UCSD-AML1 (cell line): ENCODE data around the gene KIAA0232.
"Not testable (repeated sequence)": the region's sequence is repeated elsewhere in the genome, so short reads cannot be mapped to it uniquely, and the experiment has no call there.

ENCODE experiments used
- DNase-seq: peaks from one replicate; lab custom pipeline; 2025; ENCODE audit not compliant: unreplicated experiment; lab: John Stamatoyannopoulos, UW

Gene KIAA0232

DNA sequence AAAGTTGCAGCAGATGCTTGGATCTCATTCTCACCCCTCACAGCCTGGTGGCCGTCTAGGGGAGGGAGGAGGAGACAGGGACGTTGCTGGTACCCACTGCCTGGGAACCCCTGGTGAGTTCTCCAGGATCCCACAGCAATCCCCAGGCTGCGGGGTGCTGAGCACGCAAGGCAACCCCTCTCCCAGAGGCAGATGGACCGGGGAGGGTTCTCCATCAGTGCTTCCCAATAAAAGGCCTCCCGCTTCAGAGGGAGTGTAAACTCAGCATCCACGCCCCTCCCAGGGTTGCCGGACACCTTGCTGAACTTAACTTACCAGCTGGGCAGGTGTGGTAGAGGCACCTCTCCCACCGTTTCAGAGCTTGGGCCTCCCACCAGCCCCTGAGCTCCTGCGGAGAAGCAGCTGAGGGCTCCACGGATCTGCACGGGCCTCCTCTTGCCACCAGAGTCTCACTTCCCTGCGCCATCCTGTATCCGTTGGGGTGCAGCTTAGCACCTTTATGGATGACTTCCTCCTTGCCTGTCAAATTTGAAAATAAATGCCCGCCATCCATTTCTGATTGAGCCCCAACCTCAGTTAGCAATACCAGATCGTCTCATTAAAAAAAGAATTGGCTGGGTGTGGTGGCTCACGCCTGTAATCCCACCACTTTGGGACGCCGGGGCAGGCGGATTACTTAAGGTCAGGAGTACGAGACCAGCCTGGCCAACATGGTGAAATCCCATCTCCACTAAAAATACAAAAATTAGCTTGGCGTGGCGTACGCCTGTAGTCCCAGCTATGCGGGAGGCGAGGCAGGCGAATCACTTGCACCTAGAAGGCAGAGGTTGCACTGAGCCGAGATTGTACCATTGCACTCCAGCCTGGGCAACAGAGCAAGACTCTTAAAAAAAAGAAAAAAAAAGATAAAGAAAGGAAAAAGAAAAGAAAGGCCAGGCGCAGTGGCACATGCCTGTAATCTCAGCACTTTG lies 112.3 kb downstream of the KIAA0232 start:
- no peak for DNase-seq

DNA sequence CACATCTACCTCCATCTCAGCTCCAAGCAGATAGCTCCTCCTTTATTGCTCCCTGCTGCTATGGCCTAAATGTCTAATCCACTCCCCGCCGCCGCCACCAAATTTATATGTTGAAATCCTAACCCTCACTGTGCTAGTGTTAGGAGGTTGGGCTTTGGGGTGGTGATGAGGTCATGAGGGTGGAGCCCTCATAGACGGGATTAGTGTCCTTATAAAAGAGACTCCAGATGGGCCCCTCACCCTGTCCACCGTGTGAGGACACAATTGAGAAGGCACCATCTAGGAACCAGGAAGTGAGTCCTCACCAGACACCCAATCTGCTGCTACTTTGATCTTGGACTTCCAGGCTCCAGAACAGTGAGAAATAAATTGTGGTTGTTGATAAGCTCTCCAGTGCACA lies 113.5 kb downstream of the KIAA0232 start:
- no peak for DNase-seq

DNA sequence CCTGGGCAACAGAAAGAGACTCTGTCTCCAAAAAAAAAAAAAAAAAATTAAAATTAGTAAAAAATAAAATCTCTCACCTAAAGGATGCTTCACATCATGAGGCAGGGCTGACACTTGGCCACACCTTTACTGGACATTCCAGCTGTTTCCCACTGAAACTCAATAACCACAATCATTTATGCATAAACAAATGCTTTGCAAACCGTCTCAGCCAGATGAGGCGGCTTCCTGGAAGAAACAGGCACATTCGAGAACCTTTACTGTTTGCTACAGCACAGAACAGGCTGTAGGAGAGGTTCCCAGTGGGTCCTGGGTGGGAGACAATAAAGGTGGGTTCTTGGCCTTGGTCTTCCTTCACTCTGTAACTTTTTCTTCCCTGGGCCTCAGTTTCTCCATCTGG lies 116.2 kb downstream of the KIAA0232 start:
- DNase-seq: no peak

GRCh38 chr4:6900181-6900812 lies 117.8 kb downstream of the KIAA0232 start:
- DNase-seq: no peak

DNA sequence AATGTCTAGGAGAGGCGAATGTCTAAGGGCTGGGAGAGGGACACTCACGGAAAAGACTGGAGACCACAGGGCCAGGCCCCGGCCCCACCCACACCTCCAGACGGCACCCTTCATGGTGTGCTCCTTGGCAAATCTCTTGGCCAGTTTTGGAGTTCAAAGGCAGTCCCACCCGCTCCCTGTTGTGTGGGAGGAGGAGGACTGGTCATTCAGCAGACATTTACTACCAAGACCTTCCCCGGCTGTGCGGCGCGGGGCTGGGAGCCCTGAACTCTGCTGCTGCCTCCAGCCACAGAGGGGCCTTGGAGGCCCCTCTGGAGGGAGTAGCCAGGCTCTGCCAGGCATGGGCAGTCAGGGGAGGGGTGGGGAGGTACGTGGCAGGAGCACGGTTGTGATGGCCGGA lies 118.4 kb downstream of the KIAA0232 start:
- no peak for DNase-seq

DNA sequence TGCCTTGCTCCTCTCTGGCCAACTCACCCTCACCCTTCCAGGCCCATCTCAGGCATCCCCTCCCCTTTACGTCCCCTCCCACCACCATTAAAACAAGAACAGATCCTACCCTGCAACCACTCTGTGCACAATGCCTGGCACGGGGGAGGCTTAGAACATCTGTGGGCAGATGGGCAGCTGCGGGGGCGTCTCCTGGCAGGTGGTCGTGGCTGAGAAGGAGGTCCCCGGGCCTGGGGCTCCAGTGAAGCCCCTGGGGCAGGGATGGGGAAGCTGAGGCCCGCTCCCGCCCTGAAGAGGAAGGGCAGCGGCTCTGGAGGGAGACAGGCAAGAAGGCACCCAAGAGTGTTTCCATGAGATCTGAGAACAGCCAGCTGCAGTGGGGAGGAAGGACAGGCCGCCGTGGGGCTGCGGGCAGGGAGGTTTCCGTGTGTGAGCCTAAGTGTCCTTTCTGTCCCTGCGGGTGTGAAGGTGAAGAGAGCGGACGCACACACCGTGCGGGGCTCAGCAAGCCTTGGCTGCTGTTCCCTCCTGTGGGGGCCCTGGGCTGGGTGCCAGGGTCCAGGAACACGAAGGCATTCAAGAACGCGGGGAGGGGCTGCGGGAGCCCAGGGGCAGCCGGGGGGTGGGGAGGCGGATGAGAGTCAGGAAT lies 119.3 kb downstream of the KIAA0232 start:
- no peak for DNase-seq

DNA sequence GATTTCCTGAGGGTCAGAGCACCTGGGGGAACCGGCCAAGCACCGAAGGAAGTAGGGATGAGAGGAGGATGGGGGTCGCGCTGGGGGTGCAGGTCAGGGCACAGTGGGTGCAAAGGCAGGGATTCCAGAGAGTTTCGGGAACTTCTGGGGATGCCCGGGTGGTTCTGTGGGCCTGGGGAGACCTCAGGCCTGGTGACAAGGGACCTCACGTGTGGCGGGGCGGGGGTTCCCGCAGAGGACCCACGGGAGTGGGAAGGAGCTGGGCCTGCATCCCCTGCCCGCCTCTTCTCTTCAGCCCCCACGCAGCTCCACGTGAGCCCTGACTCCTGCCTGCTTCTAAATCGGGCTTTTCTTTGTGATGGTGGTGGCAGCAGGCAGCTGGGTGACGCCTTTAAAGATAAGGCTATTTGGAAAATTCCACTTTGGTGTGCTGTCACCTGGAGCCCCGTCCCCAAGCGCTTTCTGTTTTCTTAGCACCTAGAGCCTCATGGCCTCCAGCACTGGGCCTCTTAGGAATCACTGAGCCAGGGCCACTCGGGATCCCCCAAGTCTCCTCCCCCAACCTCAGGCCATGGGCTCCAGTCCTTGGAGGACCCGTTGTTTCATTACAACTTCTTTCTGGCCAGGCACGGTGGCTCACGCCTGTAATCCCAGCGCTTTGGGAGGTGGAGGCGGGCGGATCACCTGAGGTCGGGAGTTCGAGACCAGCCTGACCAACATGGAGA lies 120.0 kb downstream of the KIAA0232 start:
- no peak for DNase-seq

DNA sequence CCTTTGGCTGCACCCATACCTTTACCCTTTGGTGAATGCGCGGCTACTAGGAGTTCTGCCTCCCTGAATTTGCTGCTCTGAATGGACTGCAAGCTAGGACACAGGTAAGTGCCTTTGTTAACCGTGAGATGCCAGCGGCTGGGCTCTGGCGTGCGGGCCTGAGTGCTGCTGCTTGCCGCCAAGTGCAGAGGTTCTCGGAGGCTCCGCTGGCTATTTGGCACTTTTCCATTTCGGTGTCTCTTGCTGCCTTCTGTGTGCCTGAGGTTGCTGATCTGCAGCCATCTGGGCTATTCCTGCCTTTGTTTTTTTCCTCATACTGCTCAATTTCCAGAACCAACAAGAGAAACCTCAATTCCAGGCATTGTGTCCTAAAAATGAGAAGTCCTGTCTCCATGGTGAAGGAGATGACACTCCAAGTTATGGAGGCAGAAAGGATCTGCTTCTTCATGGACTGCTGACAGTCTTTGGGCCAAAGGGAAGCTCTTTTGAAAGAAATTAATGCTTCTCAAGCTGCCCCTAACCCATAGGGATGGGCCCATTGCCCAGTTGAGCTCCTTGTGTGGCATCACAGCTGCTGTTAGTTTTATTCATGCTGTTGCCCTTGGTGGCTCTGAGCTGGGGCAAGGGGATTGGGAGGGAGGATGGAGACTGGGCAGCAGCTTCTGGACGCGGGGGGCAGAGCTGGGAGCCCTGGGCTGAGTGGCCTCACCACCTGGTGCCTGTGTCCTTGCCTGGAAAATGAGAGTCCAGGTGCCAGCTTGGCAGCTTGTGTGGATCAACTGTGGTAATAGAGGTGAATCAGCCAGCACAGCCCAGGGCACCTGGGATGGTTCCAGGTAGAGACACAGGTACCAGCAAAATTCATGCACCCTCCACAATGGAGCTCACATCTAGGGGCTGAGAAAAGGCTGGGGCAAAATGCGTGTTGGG lies 123.3 kb downstream of the KIAA0232 start:
- DNase-seq: no peak

DNA sequence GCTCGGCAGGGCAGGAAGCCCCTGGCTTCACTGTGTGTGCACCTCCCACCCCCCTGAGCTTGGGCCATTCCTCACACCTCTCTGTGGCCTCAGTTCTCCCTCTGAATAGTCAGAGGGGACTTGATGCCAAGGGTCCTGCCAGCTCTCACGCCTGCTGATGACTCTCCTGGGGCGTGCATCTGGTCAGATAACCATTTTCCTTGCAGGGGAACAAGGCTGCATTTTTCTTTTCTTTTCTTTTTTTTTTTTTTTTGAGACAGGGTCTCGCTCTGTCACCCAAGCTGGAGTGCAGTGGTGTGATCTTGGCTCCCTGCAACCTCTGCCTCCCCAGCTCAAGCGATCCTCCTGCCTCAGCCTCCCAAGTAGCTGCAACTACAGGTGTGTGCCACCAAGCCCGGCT lies 124.0 kb downstream of the KIAA0232 start:
- not testable (repeated sequence) for DNase-seq

DNA sequence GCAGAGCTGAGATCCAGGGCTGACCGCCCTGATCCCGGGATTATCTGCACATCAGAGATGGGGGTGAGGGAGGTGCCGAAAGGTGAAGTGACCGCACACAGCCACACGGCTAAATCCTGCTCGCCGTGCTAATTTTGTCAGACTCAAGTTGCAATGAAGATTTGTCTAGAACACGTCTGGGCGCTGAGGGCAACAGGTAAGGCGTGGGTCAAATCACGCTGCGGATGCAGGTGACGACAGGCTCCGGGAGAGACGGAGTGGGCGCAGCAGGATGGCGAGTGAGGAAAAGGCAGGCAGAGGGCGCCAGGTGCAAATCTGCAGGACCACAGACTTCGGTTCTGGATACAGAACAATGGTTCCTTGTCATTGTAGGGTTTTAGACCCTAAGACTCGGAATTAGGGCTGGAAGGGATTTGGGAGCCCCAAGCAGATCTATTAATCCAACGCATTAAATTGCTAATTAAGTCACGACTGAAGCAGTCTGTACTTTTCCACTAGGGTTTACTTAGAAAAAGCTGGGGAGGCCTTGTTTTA lies 125.2 kb downstream of the KIAA0232 start:
- no peak for DNase-seq

DNA sequence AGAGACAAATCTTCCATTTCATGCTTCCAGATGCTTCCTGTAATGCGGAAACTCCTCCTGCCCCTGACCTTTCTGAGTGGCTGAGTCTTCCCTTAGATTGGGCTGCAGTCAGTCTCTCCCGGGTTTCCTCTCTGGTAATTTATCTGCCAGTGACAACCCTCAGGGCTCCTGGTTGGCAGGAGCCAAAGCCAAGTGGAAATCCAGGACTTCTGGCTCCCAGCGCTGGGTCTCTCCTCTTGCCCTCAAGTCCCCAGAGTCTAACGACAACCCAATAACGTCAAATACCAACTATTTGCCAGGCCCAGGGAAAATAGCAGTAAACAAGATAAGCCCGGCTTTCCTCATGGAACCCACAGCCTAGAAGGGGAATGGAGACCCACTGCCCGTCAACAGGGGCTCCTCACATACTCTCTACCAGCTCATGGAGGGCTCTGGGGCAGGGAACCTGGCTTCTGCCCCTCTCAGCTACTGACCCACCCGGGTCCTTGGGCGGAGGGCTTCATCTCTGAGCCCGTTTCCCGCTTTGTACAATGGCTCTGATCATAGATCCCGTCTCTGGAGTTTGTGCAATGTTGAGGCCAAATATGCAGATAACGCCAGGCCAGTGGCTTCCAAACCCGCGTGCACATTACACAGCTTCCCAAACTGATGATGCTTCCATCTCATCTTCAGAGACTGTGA lies 126.0 kb downstream of the KIAA0232 start:
- DNase-seq: peak; percentile 49

GRCh38 chr4:6909113-6909969 lies 126.8 kb downstream of the KIAA0232 start, which contains the start of gene TBC1D14:
TSS of gene TBC1D14 (plus strand) at chr4:6909826. CDS start at chr4:6923390, 13,564 bp downstream.
- peak; percentile 91 for DNase-seq

DNA sequence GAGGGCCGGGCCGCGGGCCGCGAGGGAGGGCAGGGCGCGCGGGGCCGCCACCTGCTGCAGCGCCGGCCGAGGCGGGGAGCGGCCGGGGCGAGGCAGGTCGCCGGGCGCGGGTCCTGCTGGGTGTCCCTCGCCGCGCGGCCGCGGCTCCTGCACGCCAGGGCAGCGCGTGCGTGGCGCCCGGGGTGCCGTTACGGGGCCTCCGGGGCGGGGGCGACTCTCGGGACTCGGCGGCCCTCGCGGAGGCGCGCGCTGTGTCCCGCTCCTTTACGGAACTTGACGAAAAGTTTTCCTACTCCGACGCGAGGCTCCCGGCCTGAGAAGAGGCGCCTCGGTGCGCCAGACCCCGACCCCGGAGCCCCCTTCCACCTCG lies 127.4 kb downstream of the KIAA0232 start:
- DNase-seq: peak; percentile 62

- DNase-seq: no peak
Observed at GRCh38 chr4:6910340-6910959, 127.9 kb downstream of the KIAA0232 start.

GRCh38 chr4:6910960-6911874 lies 128.7 kb downstream of the KIAA0232 start:
- no peak for DNase-seq

- not testable (repeated sequence) for DNase-seq
Observed at GRCh38 chr4:6911917-6912316, 129.4 kb downstream of the KIAA0232 start.

- DNase-seq: no peak
Observed at GRCh38 chr4:6912441-6912840, 129.9 kb downstream of the KIAA0232 start.
